ENCODE data around the gene ZSCAN26. TPM values are rescaled to one million over a fixed set of nuclear protein-coding genes. Genes with fewer than 3 reads are reported as not detected.

ZSCAN26 gene
- total and polyA plus RNA-seq, 2 of the 4 experiments (the other 2 are of a cell fraction): 13.1 to 42.1 TPM

DNA sequence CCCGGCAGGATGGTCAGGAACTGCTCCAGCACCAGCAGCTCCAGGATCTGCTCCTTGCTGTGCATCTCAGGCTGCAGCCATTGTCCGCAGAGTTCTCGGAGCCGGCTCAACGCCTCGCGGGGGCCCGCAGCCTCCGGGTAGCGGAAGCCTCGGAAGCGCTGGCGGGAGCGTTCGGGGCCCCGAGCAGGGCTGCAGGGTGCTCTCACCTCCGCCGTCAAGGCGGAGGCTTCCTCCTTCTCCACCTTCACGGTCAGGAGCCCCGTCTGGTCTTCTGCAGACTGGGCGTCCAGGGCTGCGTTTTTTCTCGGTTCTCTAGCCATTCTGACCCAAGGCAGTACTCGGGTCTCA is 15.3 kb upstream of the ZSCAN26 start:
- no peak overlapping the region for H2BK120ac ChIP-seq (ENCODE audit: low read depth, low read length)
- H3K14ac ChIP-seq (replicated peaks; ENCODE audit: low read depth, low read length): peak overlapping the region; percentile 78; the same call in 1 of the 2 replicates
- peaks cover 7% of the 10 kb centered on the region for H3K4me1 ChIP-seq (ENCODE audit: control insufficient read depth, insufficient read depth, low read length)
- no peaks in the 10 kb centered on the region for H3K27me3 ChIP-seq (ENCODE audit: control insufficient read depth, insufficient read depth, low read length)
- H3K27ac ChIP-seq (ENCODE audit: insufficient read depth, low read length): peak overlapping the region; percentile 46
- ATAC-seq (ENCODE audit: low read depth) (peak; percentile 59), DNase-seq (peak; percentile 1)
- peak overlapping the region; percentile 7 for H2BK5ac ChIP-seq (ENCODE audit: low read depth, low read length, poor library complexity, severe bottlenecking)
- no peak overlapping the region for H2BK15ac ChIP-seq (ENCODE audit: low read depth, low read length)
- no peaks in the 10 kb centered on the region for H3K9me3 ChIP-seq (ENCODE audit: control insufficient read depth, insufficient read depth, low read length)
- ChIA-PET CTCF (no interaction called here), POLR2A (ENCODE audit: unreplicated experiment) (interaction anchor here (1.2 kb wide), 1 partner anchor 16 kb away, joined by 6 read pairs; the partner anchor contains the start of gene ZSCAN26)
- H4K5ac ChIP-seq (ENCODE audit: low read depth, low read length): peak overlapping the region; percentile 34
- H3K36me3 ChIP-seq (ENCODE audit: control insufficient read depth, insufficient read depth, low read length): peaks cover 10% of the 10 kb centered on the region
- peak overlapping the region; percentile 82 for H3K4ac ChIP-seq (ENCODE audit: low read depth, low read length)
- H3K79me1 ChIP-seq (ENCODE audit: low read depth in 1 of 2, low read length in 2 of 2): peaks cover 7 to 24% of the 10 kb centered on the region in 2 experiments
- no peaks in the 10 kb centered on the region for H4K20me1 ChIP-seq (ENCODE audit: insufficient read depth, low read length)
- H3K23ac ChIP-seq (ENCODE audit: low read depth, low read length): no peak overlapping the region; the same call in 1 of the 2 replicates
- H3K4me2 ChIP-seq (ENCODE audit: low read depth, low read length): peak overlapping the region; percentile 60
- in situ Hi-C loops (cut with MboI; ENCODE audit: low sequenced_read_pairs): no loop called here
- WGBS, 2 experiments (ENCODE audit: extremely low coverage in 2 of 2, insufficient read length in 1 of 2): 0% methylated on average over 13 of the region's 25 CpGs; no CpG with 5 or more reads in 1 of the 2 experiments
- 0 out of 2 replicates have a peak overlapping the region, but pooled peaks have one; percentile 42 for H3K56ac ChIP-seq (ENCODE audit: extremely low read depth, insufficient read depth, low read length)
- H3K4me3 ChIP-seq (ENCODE audit: insufficient read depth, low read depth, low read length): peak overlapping the region; percentile 58
- H3K18ac ChIP-seq (ENCODE audit: low read depth, low read length): no peak overlapping the region
- peak overlapping the region; percentile 83 for H4K91ac ChIP-seq (ENCODE audit: insufficient read depth, low read depth, low read length)
- no peak overlapping the region for H2BK20ac ChIP-seq (ENCODE audit: low read depth, low read length)
- H3K9me1 ChIP-seq (ENCODE audit: insufficient read depth, low read length): 0 out of 2 replicates have a peak, but pooled peaks cover 3% of the 10 kb centered on the region
- no peak overlapping the region; the same call in 1 of the 2 replicates for H2AK5ac ChIP-seq (ENCODE audit: low read depth, low read length)
- dilution Hi-C loops (cut with HindIII; ENCODE audit: low sequenced_read_pairs, unreplicated experiment): no loop called here
- TF ChIP-seq MAFK (IDR thresholded peaks at IDR 0.05; ENCODE audit: low read depth, low read length) (no peak), CEBPB (IDR thresholded peaks at IDR 0.05; ENCODE audit: low read depth, low read length) (no peak), RFX5 (IDR thresholded peaks at IDR 0.05; ENCODE audit: low read depth, low read length) (no peak), POLR2A (IDR thresholded peaks at IDR 0.05; ENCODE audit: low read depth, low read length) (no peak), BHLHE40 (IDR thresholded peaks at IDR 0.05; ENCODE audit: low read depth, low read length) (no peak), RCOR1 (IDR thresholded peaks at IDR 0.05; ENCODE audit: insufficient replicate concordance, low read length) (no peak), SMC3 (IDR thresholded peaks at IDR 0.05; ENCODE audit: low read depth, low read length) (no peak), RAD21 (IDR thresholded peaks at IDR 0.05; ENCODE audit: low read length) (no peak), USF2 (IDR thresholded peaks at IDR 0.05; ENCODE audit: low read depth, low read length) (no peak), MXI1 (IDR thresholded peaks at IDR 0.05; ENCODE audit: borderline replicate concordance, low read depth, low read length) (no peak), CHD1 (IDR thresholded peaks at IDR 0.05; ENCODE audit: low read depth, low read length) (no peak), NFE2L2 (IDR thresholded peaks at IDR 0.05; ENCODE audit: low read depth, low read length) (no peak), FOS (IDR thresholded peaks at IDR 0.05; ENCODE audit: low read depth, low read length) (no peak), MAZ (IDR thresholded peaks at IDR 0.05; ENCODE audit: borderline replicate concordance, low read depth, low read length) (no peak)
- TF ChIP-seq, protein P1, sequence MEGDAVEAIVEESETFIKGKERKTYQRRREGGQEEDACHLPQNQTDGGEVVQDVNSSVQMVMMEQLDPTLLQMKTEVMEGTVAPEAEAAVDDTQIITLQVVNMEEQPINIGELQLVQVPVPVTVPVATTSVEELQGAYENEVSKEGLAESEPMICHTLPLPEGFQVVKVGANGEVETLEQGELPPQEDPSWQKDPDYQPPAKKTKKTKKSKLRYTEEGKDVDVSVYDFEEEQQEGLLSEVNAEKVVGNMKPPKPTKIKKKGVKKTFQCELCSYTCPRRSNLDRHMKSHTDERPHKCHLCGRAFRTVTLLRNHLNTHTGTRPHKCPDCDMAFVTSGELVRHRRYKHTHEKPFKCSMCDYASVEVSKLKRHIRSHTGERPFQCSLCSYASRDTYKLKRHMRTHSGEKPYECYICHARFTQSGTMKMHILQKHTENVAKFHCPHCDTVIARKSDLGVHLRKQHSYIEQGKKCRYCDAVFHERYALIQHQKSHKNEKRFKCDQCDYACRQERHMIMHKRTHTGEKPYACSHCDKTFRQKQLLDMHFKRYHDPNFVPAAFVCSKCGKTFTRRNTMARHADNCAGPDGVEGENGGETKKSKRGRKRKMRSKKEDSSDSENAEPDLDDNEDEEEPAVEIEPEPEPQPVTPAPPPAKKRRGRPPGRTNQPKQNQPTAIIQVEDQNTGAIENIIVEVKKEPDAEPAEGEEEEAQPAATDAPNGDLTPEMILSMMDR (conservative IDR thresholded peaks at IDR 0.05; ENCODE audit: low read depth, low read length): no peak
- TF ChIP-seq, protein P2, sequence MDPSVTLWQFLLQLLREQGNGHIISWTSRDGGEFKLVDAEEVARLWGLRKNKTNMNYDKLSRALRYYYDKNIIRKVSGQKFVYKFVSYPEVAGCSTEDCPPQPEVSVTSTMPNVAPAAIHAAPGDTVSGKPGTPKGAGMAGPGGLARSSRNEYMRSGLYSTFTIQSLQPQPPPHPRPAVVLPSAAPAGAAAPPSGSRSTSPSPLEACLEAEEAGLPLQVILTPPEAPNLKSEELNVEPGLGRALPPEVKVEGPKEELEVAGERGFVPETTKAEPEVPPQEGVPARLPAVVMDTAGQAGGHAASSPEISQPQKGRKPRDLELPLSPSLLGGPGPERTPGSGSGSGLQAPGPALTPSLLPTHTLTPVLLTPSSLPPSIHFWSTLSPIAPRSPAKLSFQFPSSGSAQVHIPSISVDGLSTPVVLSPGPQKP (IDR thresholded peaks at IDR 0.05; ENCODE audit: borderline replicate concordance, low read depth, low read length): no peak
- H3K9ac ChIP-seq (ENCODE audit: low read depth, low read length): peak overlapping the region; percentile 78
- H4K8ac ChIP-seq (ENCODE audit: low read depth in 2 of 2, low read length in 2 of 2): peak overlapping the region; percentile 96 to 97
- peak overlapping the region; percentile 88 for H2AK9ac ChIP-seq (replicated peaks; ENCODE audit: low read depth, low read length, poor library complexity)
- BruUV-seq (replicated peaks): no TSS peak
- intact Hi-C loops (cut with micrococcal nuclease): loop anchor here (1.0 to 5.0 kb wide), 4 partner anchors 15 to 106 kb away; partner anchors contain the start of genes PGBD1 and ZSCAN9
- H2AFZ ChIP-seq (replicated peaks; ENCODE audit: low read length, poor library complexity): peak overlapping the region; percentile 94

All from IMR-90 (cell line).